Left ventricle myocardium inferior (tissue), 1 donor: ENCODE measurements around the gene RBFOX2. TPM values are rescaled to one million over a fixed set of nuclear protein-coding genes. Genes with fewer than 3 reads are reported as not detected.
A peak's percentile ranks its signal among the peaks of the same experiment; 100 is the strongest.

Experiments used
- DNase-seq: peaks from one replicate; pipeline ENCODE4 v3.0.0-alpha.2; 2020
- H3K27ac ChIP-seq: fragments of 200-600 bp; replicated peaks from 2 replicates; pipeline ENCODE4 v1.8.0; 2021
- H3K27me3 ChIP-seq: fragments of 200-600 bp; 2 replicates; pipeline ENCODE4 v1.8.0; 2021; ENCODE audit warnings: low read depth
- H3K36me3 ChIP-seq: fragments of 200-600 bp; 2 replicates; pipeline ENCODE4 v1.8.0; 2021
- H3K4me1 ChIP-seq: fragments of 200-600 bp; 2 replicates; pipeline ENCODE4 v1.8.0; 2021
- H3K4me3 ChIP-seq: fragments of 200-600 bp; 2 replicates; pipeline ENCODE4 v1.8.0; 2021; ENCODE audit warnings: mild to moderate bottlenecking, moderate library complexity
- H3K9me3 ChIP-seq: fragments of 200-600 bp; replicated peaks from 2 replicates; pipeline ENCODE4 v1.8.0; 2021
- CTCF ChIP-seq: fragments of 200-600 bp; IDR thresholded peaks from 2 replicates; pipeline ENCODE4 v1.8.0; 2021; ENCODE audit warnings: antibody characterized with exemption, mild to moderate bottlenecking, borderline replicate concordance
- intact Hi-C: fragments of 100-400 bp; cut with micrococcal nuclease; formaldehyde crosslinking; loops from one replicate; pipeline ENCODE4 v1.11.0; 2022
- total RNA-seq: library from RNA; stranded (reverse); fragmentation: NEBNext Ultra II Directional; extraction: Animal tissue kit (Norgen Biotek cat#: 25700); gene quantifications from one replicate; pipeline ENCODE4 v1.2.1, GENCODE V29; 2021
- donor health status: DM: no; HTN: yes; CAD: no; lungs with severe emphysema.

Gene RBFOX2
- total RNA-seq, 1 donor from 2014 or later = 75.4 TPM

GRCh38 chr22:36017651-36018091, 11.0 kb downstream of the RBFOX2 start:
- intact Hi-C loops = no loop called here
- DNase-seq = no peak
- TF ChIP-seq CTCF = no peak
- H3K27ac ChIP-seq = no peak overlapping the region
- H3K9me3 ChIP-seq = no peaks in the 10 kb centered on the region
- no peak overlapping the region for H3K4me3 ChIP-seq
- H3K27me3 ChIP-seq = no peaks in the 10 kb centered on the region
- no peaks in the 10 kb centered on the region for H3K36me3 ChIP-seq
- peaks cover 56% of the 10 kb centered on the region for H3K4me1 ChIP-seq

- intact Hi-C loops = no loop called here
- Histone ChIP-seq H3K27ac (peak overlapping the region; percentile 36), H3K27me3 (no peaks in the 10 kb centered on the region), H3K4me1 (peaks cover 48% of the 10 kb centered on the region), H3K4me3 (no peak overlapping the region), H3K9me3 (no peaks in the 10 kb centered on the region), H3K36me3 (no peaks in the 10 kb centered on the region)
- DNase-seq = no peak
- TF ChIP-seq CTCF = no peak
Measured at GRCh38 chr22:36016684-36017083, 11.9 kb downstream of the RBFOX2 start.

- Histone ChIP-seq H3K27me3 (no peaks in the 10 kb centered on the region), H3K27ac (peak overlapping the region; percentile 37), H3K9me3 (no peaks in the 10 kb centered on the region), H3K4me3 (no peak overlapping the region), H3K4me1 (peaks cover 49% of the 10 kb centered on the region), H3K36me3 (no peaks in the 10 kb centered on the region)
- no peak for TF ChIP-seq CTCF
- DNase-seq = no peak
- intact Hi-C loops = no loop called here
Measured at GRCh38 chr22:36015811-36016529, 12.7 kb downstream of the RBFOX2 start.

- H3K27ac ChIP-seq = peak overlapping the region; percentile 37
- no peak for TF ChIP-seq CTCF
- H3K9me3 ChIP-seq = no peaks in the 10 kb centered on the region
- no peak overlapping the region for H3K4me3 ChIP-seq
- H3K27me3 ChIP-seq = no peaks in the 10 kb centered on the region
- intact Hi-C loops = no loop called here
- H3K4me1 ChIP-seq = peaks cover 54% of the 10 kb centered on the region
- no peak for DNase-seq
- H3K36me3 ChIP-seq = no peaks in the 10 kb centered on the region
Measured at GRCh38 chr22:36015155-36015810, 13.3 kb downstream of the RBFOX2 start.

GRCh38 chr22:36014546-36015074, 14.0 kb downstream of the RBFOX2 start:
- intact Hi-C loops = no loop called here
- Histone ChIP-seq H3K27me3 (no peaks in the 10 kb centered on the region), H3K4me1 (peaks cover 61% of the 10 kb centered on the region), H3K4me3 (no peak overlapping the region), H3K9me3 (no peaks in the 10 kb centered on the region), H3K36me3 (no peaks in the 10 kb centered on the region), H3K27ac (no peak overlapping the region)
- no peak for TF ChIP-seq CTCF
- DNase-seq = no peak
